Coronary artery (tissue), 2 donors: Measurements from ENCODE around the gene KRTAP9-7.
A peak's percentile ranks its signal among the peaks of the same experiment; 100 is the strongest.

ENCODE experiments used
- DNase-seq: peaks from one replicate; pipeline ENCODE4 v3.0.0-alpha.2; 2017; ENCODE audit warnings: low spot score
- H3K27ac ChIP-seq, 2 donors: fragments of 200-600 bp; sonication (generic); one replicate each; pipeline ENCODE4 v1.5.1; 2016 to 2019
- H3K4me3 ChIP-seq: fragments of 200-600 bp; sonication (generic); 2 replicates; pipeline ENCODE4 v1.5.1; 2016; ENCODE audit warnings: mild to moderate bottlenecking, moderate library complexity
- TF ChIP-seq, protein P1 (sequence below): fragments of 200-600 bp; sonication (generic); IDR thresholded peaks from one replicate; pipeline ENCODE4 v1.5.1; 2019; ENCODE audit warnings: antibody characterized with exemption

The KRTAP9-7 gene

DNA sequence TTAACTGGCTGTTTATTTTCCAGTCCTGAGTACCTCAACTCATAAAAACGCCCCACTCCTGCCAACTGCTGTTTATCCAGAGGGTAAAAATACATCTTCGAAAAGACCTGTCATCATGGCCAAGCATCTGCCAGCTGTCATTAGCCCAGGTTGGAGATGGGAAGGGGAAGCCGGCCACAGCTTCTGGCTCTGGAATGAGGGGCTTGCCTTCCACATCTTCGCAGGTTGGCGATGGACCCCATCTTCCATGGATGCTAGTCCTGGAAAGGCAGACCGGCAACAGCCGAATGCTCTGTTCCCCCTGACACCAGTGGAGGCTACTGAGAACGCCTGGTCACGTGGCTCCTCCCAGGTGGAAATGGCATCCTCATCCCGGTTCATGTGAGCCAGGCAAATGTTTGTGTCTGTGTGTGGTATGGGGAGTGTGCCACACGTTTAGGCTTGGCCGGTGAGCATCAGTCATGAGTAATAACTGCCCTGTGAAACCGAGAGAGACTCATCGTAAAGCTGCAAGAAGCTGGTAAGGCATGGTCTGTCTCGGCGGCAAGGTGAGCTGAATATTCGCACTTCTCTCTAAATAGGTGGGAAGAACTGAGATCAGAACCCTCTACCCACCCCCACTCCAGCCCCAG lies 40.4 kb downstream of the KRTAP9-7 start:
- TF ChIP-seq, protein P1, sequence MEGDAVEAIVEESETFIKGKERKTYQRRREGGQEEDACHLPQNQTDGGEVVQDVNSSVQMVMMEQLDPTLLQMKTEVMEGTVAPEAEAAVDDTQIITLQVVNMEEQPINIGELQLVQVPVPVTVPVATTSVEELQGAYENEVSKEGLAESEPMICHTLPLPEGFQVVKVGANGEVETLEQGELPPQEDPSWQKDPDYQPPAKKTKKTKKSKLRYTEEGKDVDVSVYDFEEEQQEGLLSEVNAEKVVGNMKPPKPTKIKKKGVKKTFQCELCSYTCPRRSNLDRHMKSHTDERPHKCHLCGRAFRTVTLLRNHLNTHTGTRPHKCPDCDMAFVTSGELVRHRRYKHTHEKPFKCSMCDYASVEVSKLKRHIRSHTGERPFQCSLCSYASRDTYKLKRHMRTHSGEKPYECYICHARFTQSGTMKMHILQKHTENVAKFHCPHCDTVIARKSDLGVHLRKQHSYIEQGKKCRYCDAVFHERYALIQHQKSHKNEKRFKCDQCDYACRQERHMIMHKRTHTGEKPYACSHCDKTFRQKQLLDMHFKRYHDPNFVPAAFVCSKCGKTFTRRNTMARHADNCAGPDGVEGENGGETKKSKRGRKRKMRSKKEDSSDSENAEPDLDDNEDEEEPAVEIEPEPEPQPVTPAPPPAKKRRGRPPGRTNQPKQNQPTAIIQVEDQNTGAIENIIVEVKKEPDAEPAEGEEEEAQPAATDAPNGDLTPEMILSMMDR, result no peak
- DNase-seq, result no peak
- Histone ChIP-seq H3K27ac (no peak overlapping the region), H3K4me3 (no peak overlapping the region)

DNA sequence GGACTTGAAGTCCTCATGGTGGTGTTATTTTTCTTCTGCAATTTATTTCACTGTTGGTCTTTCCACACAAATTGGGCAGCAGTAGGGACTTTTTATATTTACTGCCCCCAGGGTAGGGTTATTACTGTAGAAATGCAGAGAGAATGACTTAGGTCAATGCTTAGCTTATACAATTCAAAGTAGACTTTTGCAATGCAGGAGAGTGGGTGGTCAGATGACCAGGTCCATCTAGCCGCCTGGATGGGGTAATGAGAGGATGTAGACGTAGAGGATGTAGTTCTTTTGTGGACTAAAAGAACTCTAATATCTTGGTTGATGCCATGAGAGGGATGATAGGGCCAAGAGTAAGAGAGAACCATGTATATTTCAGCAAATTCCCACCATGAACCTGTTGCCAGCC lies 42.7 kb downstream of the KRTAP9-7 start:
- Histone ChIP-seq H3K27ac (no peak overlapping the region), H3K4me3 (no peak overlapping the region)
- TF ChIP-seq, protein P1, result no peak
- DNase-seq, result no peak

DNA sequence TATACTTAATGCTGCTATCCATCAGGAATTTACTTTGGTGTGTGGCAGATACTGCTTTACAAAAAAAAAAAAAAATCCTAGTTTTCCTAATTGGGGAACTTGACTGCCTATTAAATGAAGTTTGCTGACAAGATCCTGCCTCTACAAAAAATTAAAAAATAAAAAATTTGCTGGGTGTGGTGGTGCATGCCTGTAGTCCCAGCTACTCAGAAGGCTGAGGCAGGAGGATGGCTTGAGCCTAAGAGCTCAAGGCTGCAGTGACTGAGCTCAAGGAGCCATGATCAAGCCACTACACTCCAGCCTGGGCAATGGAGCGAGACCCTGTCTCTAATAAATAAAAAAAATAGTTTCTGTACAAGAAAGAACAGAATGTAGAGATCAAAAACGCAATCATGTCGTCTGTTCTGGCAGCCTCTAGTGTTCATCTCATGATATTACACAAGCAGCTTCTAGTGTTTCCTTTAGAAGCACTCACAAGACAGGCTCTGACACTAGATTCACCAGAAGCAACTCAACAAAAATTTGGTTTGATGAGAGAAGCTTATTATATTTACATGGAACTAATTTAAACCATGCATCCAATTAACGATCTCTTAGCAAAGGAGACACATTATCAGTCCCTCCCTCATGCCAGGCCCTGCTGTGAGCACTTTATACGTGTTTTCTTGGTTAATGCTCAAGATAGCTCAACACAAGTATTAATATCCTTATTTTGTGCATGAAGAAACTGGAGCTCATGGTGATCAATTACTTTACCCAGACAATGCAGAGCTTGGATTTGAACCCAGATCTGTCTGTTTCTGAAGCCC lies 46.8 kb downstream of the KRTAP9-7 start:
- Histone ChIP-seq H3K27ac (no peak overlapping the region), H3K4me3 (no peak overlapping the region)
- TF ChIP-seq, protein P1, result peak; percentile 25
- DNase-seq, result no peak

DNA sequence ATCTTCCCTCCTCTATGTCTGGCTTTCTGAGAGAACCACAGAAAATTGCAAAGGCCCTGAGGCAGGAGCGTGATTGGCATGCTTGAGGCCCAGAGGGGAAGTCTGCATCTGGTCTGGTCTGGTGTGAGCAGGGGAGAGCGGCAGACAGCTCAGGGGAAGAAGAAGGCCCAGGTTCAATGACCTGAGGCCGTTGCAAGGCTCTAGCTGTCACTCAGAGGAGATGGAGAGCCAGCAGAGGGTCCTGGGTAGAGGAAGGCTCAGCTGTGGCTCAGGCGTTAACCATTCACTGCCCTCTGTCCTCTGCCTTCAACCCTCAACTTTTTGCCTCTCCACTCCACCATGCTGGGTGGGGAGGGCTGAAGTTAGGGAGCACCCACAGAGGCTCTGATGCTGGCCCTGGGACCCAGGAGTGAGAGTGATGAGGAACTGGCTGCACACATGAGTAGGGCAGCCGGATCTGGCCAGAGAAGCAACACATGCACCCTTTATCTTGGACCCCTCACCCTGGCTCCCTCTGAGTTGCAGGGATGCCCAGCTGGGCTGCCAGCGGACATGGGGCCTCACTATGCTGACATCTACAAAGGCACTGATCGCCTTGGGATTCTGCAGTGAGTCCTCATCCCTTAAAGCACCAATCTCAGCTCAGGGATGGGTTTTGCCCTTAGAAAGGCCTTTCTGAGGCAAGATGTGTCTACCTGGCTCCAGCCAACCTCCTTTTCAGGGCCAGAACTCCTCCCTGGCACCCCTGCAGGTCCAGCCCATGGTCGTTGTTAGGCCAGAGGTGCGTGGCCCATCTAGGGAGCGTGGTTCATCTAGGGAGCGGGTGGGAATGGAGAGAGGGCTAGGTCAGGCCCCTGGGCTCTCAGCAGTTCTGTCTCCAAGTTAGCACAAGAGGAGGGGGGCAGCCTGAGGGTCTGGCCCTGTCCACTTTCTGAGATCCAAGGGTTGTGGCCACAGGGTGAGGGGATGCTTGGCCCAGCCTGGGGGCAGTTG lies 47.7 kb downstream of the KRTAP9-7 start:
- no peak for DNase-seq
- TF ChIP-seq, protein P1, result no peak
- Histone ChIP-seq H3K4me3 (no peak overlapping the region), H3K27ac (no peak overlapping the region)

DNA sequence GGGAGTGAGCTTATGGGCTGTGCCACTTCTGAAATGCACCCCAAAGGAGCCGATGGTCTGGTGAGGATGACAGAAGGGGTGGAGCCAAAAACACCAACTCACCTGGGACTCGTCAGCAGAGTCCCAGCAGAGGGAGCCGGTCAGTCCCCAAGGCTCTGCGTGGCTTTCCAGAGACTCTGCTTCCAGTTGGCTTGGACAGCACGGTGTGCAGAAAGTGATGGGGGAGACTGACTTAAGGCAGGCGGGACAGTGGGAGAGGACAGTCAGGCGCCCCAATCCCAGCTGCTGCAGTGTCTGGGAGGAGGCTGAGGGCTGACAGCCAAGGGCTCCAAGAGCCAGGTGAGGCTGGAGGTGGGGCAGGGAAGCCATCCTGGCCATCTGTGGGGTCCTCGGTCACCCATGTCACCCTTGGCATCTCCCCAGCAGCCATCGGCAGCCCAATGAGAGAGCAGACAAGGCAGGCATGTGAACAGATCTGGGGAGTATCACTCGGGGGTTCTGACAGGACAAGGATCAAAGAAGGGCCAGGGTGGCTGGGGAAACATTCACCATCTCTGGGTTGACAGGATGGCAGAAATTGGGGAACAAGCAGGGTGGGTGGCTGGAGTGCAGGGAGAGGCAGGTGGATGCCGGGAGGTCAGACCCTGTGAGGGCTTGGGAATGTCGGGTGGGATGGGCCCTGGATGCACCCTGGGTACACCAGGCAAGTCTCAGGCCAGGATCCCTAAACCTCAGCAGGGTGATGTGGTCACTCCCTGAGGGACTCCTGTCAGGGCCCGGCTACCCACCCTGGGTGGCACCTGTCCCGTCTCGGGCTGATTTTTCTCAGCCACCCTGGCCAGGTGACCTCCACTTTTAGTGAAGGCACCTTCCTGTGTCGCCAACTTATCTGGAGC lies 48.9 kb downstream of the KRTAP9-7 start:
- TF ChIP-seq, protein P1, result no peak
- Histone ChIP-seq H3K4me3 (no peak overlapping the region), H3K27ac (no peak overlapping the region)
- no peak for DNase-seq

DNA sequence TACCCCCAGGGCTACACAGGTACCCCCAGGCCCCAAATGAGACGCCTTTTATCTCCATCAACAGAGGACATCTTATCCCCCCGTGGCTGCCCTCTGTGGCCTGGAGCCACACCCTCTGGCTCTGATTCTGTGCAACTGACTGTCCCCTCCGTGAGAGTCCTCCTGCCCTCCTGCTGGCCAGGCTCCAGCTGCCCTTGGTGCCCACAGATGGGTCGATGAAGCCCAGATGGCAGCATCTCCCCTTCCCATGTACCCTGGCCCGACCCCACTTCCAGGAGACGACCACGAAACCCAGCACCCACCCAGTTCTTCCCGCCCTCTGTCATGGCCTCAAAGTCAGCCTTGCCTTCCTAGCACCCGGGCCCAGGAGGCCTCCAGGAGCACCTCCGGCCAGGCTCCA lies 49.6 kb downstream of the KRTAP9-7 start:
- no peak for DNase-seq
- H3K27ac ChIP-seq, result no peak overlapping the region
- TF ChIP-seq, protein P1, result no peak
- no peak overlapping the region for H3K4me3 ChIP-seq
